CD4-positive, alpha-beta memory T cell (primary cell): Measurements from ENCODE around the gene SAMD11. TPM values are rescaled to one million over a fixed set of nuclear protein-coding genes. Genes with fewer than 3 reads are reported as not detected.

ENCODE experiments used
- CTCF ChIA-PET: fragments of 350-600 bp; sonication (Branson Sonifier 250); formaldehyde crosslinking; loops from one replicate; lab custom pipeline; 2021; ENCODE audit warnings: inconsistent platforms; ENCODE audit not compliant: partially characterized antibody; lab: Charles Lee
- POLR2A ChIA-PET: fragments of 350-600 bp; sonication (Branson Sonifier 250); formaldehyde crosslinking; loops from one replicate; lab custom pipeline; 2021; ENCODE audit not compliant: partially characterized antibody; lab: Charles Lee
- DNase-seq, 5 donors: peaks; one replicate each; pipeline versions ENCODE4 v3.0.0 to v3.0.0-alpha.2; 2020 to 2022; ENCODE audit warnings: mixed read lengths in 1 of 5
- H3K27ac ChIP-seq: one replicate; pipeline ENCODE4 v1.7.0; 2013; ENCODE audit warnings: low read depth, low read length
- H3K27me3 ChIP-seq: 2 replicates; pipeline ENCODE4 v1.7.0; 2013; ENCODE audit warnings: mild to moderate bottlenecking, low read length, moderate library complexity; ENCODE audit not compliant: insufficient read depth
- H3K36me3 ChIP-seq: 2 replicates; pipeline ENCODE4 v1.7.0; 2013; ENCODE audit warnings: mild to moderate bottlenecking, low read length, moderate library complexity; ENCODE audit not compliant: insufficient read depth
- H3K4me1 ChIP-seq: 2 replicates; pipeline ENCODE4 v1.7.0; 2013; ENCODE audit warnings: mild to moderate bottlenecking, low read length, moderate library complexity; ENCODE audit not compliant: insufficient read depth
- H3K4me3 ChIP-seq, 2 donors: one replicate each; pipeline ENCODE4 v1.7.0; 2013; ENCODE audit warnings: low read length in 2 of 2, mild to moderate bottlenecking in 1 of 2
- H3K9me3 ChIP-seq, 2 donors: one replicate each; pipeline ENCODE4 v1.7.0; 2013; ENCODE audit warnings: low read length in 2 of 2, control low read depth in 1 of 2; ENCODE audit not compliant: control insufficient read depth in 1 of 2
- H3K27ac Mint-ChIP-seq, 7 donors: one replicate each; pipeline ENCODE4 v1.8.0; 2020 to 2021; ENCODE audit warnings: mixed read lengths in 7 of 7, mild to moderate bottlenecking in 6 of 7, inconsistent platforms in 3 of 7, moderate library complexity in 3 of 7
- H3K27me3 Mint-ChIP-seq, 2 donors: one replicate each; pipeline ENCODE4 v1.8.0; 2020 to 2021; ENCODE audit warnings: mixed read lengths in 2 of 2
- H3K36me3 Mint-ChIP-seq, 2 donors: one replicate each; pipeline ENCODE4 v1.8.0; 2020 to 2021; ENCODE audit warnings: mixed read lengths in 2 of 2, inconsistent platforms in 1 of 2, mild to moderate bottlenecking in 1 of 2
- H3K4me1 Mint-ChIP-seq, 4 donors: one replicate each; pipeline ENCODE4 v1.8.0; 2020 to 2021; ENCODE audit warnings: mixed read lengths in 4 of 4, mild to moderate bottlenecking in 1 of 4
- H3K4me3 Mint-ChIP-seq, 8 donors: one replicate each; pipeline ENCODE4 v1.8.0; 2020 to 2021; ENCODE audit warnings: mixed read lengths in 8 of 8, mild to moderate bottlenecking in 7 of 8, moderate library complexity in 6 of 8, inconsistent platforms in 3 of 8
- H3K9me3 Mint-ChIP-seq, 8 donors: one replicate each; pipeline ENCODE4 v1.8.0; 2020 to 2021; ENCODE audit warnings: mixed read lengths in 8 of 8, mild to moderate bottlenecking in 5 of 8, inconsistent platforms in 3 of 8, moderate library complexity in 1 of 8
- intact Hi-C: fragments of 100-400 bp; cut with micrococcal nuclease; formaldehyde crosslinking; loops from one replicate; pipeline ENCODE4 v1.15.1; 2023
- polyA plus RNA-seq, 2 donors: library from polyadenylated mRNA; unstranded; fragments of 300-500 nt; fragmentation: Illumina TruSeq; gene quantifications; one replicate each; pipeline ENCODE4 v1.2.3, GENCODE V29; 2021
- total RNA-seq, 2 experiments: library from RNA; stranded (reverse); gene quantifications; one replicate each; pipeline ENCODE4 v1.2.3, GENCODE V29; 2021

SAMD11 gene
- total and polyA plus RNA-seq, 4 experiments from 2014 or later: 0.10 TPM; not detected in 3

DNA sequence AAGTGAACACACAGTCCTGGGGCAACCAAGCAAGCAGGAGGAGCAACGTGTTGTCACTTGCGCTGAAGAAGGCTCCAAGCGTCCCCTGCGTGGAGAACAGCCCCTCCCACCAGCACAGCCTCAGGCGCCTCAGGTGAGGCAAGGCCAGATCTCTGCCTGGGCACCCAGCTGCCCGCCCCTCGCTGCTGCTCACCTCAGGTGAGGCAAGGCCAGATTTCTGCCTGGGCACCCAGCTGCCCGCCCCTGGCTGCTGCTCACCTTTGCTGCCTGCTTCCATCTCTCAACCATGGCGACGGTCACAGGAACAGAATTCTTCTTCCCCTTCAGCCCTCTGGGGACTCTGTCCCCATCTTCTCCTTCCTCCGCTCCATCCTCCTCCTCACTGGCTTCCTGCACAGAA, 32.9 kb downstream of the SAMD11 start:
- no peaks in the 10 kb centered on the region for H3K9me3 ChIP-seq
- no peaks in the 10 kb centered on the region for H3K27me3 Mint-ChIP-seq
- H3K4me1 ChIP-seq: peaks cover 21% of the 10 kb centered on the region
- H3K27me3 ChIP-seq: no peaks in the 10 kb centered on the region
- no peak for DNase-seq
- H3K27ac ChIP-seq: no peak overlapping the region
- H3K4me3 ChIP-seq: no peak overlapping the region
- no peak overlapping the region for H3K4me3 Mint-ChIP-seq
- intact Hi-C loops: loop anchor here (5.0 kb wide), 1 partner anchor 34 kb away; the partner anchor contains the start of gene SAMD11
- CTCF ChIA-PET: interaction anchor here (0.9 kb wide), 1 partner anchor 20 kb away, joined by 3 read pairs; no protein-coding TSS in a partner anchor
- H3K36me3 Mint-ChIP-seq: peaks cover 19 to 45% of the 10 kb centered on the region in 2 donors
- no peak overlapping the region for H3K27ac Mint-ChIP-seq
- peaks cover 7 to 28% (median 18%) of the 10 kb centered on the region in 4 donors for H3K4me1 Mint-ChIP-seq
- no peaks in the 10 kb centered on the region for H3K9me3 Mint-ChIP-seq
- H3K36me3 ChIP-seq: peaks cover 52% of the 10 kb centered on the region
- POLR2A ChIA-PET: interaction anchor here (1.3 to 1.5 kb wide), 2 partner anchors 14 to 16 kb away, joined by 3 to 4 read pairs; no protein-coding TSS in a partner anchor

DNA sequence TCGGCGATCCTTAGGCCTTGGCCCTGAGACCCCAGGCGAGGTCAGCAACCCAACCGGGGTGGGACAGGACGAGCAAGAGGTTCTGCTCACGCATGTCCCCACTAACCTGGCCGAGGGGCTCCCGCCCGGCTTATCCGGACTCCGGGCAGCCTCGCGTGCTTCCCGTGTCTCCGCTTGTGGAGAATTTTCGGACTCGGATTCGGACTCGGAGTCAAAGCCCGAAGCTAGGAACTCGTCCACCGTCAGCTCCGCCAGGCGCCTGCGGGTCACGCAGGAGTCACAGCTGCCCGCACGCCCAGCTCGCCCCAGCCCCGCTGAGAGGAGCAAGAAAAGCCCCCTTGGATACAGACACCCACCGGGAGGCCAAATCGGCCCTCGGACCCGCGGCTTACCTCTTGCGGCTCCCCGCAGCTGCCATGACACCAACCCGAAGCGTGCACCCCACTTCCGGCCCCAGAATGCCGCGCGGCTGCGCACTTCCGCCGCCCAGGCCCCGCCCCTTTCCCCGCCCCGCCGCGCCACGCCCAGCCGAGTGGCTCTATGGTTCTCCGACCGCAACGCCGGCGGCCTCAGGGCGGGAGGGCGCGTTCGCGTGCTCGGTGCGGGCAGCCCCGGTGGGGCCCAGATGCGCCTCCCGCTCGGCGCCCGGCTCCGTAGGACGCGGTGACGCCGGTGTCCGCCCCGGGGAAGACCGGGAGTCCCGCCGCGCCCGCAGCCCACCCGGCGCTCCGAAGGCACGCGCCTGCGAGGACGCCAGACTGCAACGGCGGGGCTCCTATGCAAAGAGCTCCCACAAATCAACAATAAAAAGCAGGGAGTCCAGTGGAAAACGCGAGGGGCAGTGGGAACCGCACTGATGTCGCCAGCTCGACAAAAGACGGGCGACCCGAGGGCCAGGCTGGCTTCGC, 35.4 kb downstream of the SAMD11 start, which contains the start of gene NOC2L:
NOC2L (minus strand) TSS at position 434 of the 908 bp plus-strand sequence; CDS start at position 418, 16 bp downstream.
- H3K9me3 ChIP-seq: no peaks in the 10 kb centered on the region
- Mint-ChIP-seq H3K4me1 (peaks cover 7 to 34% (median 18%) of the 10 kb centered on the region in 4 donors), H3K27ac (peak within 1 kb of the TSS; percentile 75 to 93 (median 86)), H3K27me3 (no peaks in the 10 kb centered on the region), H3K36me3 (peaks cover 12 to 31% of the 10 kb centered on the region in 2 donors), H3K4me3 (peak within 1 kb of the TSS; percentile 89 to 96 (median 91)), H3K9me3 (no peaks in the 10 kb centered on the region)
- intact Hi-C loops: loop anchor here (2.0 to 5.0 kb wide), 2 partner anchors 37 to 54 kb away; partner anchors contain the start of genes ISG15 and SAMD11
- H3K36me3 ChIP-seq: peaks cover 28% of the 10 kb centered on the region
- no peaks in the 10 kb centered on the region for H3K27me3 ChIP-seq
- peak; percentile 90 to 93 (median 92) for DNase-seq
- H3K4me3 ChIP-seq: peak within 1 kb of the TSS; percentile 83 to 99
- H3K27ac ChIP-seq: peak within 1 kb of the TSS; percentile 65
- H3K4me1 ChIP-seq: peaks cover 23% of the 10 kb centered on the region
- POLR2A ChIA-PET: interaction anchor here (0.6 to 1.8 kb wide), 7 partner anchors 8 to 109 kb away, joined by 3 to 9 read pairs (median 3); partner anchors contain the start of genes ISG15 and PLEKHN1
- CTCF ChIA-PET: interaction anchor here (1.2 to 1.5 kb wide), 4 partner anchors 8 to 90 kb away, joined by 3 to 7 read pairs (median 4); no protein-coding TSS in a partner anchor

DNA sequence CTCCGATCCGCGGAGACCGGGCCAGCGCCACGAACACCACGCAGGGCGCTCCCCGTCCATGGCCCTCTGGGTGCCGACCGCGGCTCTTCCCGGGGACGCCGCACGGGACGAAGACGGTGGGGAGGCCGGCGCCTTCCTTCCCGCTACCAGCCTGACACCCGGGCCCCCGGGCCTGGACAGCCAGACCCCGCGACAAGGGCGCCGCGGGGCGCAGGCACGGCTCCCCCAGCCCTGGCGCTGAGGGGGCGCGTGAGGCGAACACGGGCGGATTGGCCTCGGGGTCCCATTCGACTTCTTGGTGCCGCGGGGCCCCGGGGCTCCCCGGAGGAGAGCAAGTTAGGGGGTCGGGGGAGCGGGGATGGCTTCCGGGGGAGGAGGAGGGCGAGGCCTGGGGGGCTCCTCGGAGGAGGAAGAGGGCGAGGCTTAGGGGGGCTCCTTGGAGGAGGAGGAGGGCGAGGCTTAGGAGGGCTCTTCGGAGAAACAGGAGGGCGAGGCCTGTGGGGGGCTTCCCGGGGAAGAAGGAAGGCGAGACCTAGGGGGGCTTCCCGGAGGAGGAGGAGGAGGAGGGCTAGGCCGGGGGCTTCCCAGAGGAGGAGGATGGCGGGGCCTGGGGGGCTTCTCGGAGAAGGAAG, 36.1 kb downstream of the SAMD11 start:
- CTCF ChIA-PET: interaction anchor here (1.2 to 1.5 kb wide), 2 partner anchors 54 to 91 kb away, joined by 4 to 7 read pairs; no protein-coding TSS in a partner anchor
- peak overlapping the region in 1 of 2 donors; percentile 83 for H3K4me3 ChIP-seq

DNA sequence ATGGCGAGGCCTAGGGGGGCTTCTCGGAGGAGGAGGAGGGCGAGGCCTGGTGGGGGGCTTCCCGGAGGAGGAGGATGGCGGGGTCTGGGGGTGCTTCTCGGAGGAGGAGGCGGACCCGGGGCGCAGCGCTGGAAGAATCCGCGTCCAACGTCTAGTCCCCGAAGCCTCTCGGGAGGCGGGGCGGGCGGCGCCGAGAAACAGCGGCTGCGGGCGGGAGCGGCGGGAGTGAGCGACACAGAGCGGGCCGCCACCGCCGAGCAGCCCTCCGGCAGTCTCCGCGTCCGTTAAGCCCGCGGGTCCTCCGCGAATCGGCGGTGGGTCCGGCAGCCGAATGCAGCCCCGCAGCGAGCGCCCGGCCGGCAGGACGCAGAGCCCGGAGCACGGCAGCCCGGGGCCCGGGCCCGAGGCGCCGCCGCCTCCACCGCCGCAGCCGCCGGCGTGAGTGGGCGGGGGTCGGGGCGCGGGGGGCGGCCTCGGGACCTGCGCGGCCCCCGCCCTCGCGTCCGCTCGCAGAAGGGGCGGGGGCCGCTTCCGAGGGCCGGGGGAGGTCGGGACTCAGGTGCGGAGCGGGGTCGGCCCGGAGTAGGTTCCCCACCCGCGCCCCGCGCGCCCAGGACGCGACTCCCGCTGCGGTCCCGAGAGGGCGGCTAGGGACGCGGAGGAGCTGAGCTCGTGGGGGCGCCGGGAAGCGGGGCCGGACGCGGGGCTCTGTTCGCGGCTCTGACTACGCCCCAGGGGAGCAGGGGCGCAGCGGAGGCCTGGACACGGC, 36.8 kb downstream of the SAMD11 start, which contains the start of gene KLHL17:
KLHL17 (plus strand) TSS at position 222 of the 769 bp plus-strand sequence; CDS start at position 332, 110 bp downstream.
- Mint-ChIP-seq H3K27me3 (no peaks in the 10 kb centered on the region), H3K4me1 (peaks cover 7 to 29% (median 15%) of the 10 kb centered on the region in 4 donors), H3K9me3 (no peaks in the 10 kb centered on the region), H3K27ac (peak within 1 kb of the TSS in 6 of 7 donors; percentile 35 to 77 (median 74)), H3K36me3 (peaks cover 0 to 16% of the 10 kb centered on the region in 2 donors), H3K4me3 (peak within 1 kb of the TSS; percentile 80 to 91 (median 86))
- no peaks in the 10 kb centered on the region for H3K9me3 ChIP-seq
- peak within 1 kb of the TSS; percentile 65 for H3K27ac ChIP-seq
- no peaks in the 10 kb centered on the region for H3K27me3 ChIP-seq
- peaks cover 25% of the 10 kb centered on the region for H3K4me1 ChIP-seq
- POLR2A ChIA-PET: no interaction called here
- DNase-seq: peak; percentile 66 to 78 (median 73)
- H3K4me3 ChIP-seq: peak within 1 kb of the TSS in 1 of 2 donors; percentile 83
- peaks cover 13% of the 10 kb centered on the region for H3K36me3 ChIP-seq
- CTCF ChIA-PET: no interaction called here
- intact Hi-C loops: no loop called here

More for the DNA sequence above, 36.1 kb downstream of the SAMD11 start:
- Mint-ChIP-seq H3K4me1 (peaks cover 7 to 34% (median 18%) of the 10 kb centered on the region in 4 donors), H3K4me3 (peak overlapping the region; percentile 80 to 91 (median 86)), H3K9me3 (no peaks in the 10 kb centered on the region), H3K36me3 (peaks cover 6 to 23% of the 10 kb centered on the region in 2 donors), H3K27ac (peak overlapping the region in 3 of 7 donors; percentile 73 to 75 (median 74)), H3K27me3 (no peaks in the 10 kb centered on the region)
- intact Hi-C loops: loop anchor here (2.0 to 5.0 kb wide), 2 partner anchors 38 to 53 kb away; partner anchors contain the start of genes ISG15 and SAMD11
- Histone ChIP-seq H3K36me3 (peaks cover 20% of the 10 kb centered on the region), H3K9me3 (no peaks in the 10 kb centered on the region), H3K27ac (peak overlapping the region; percentile 65), H3K27me3 (no peaks in the 10 kb centered on the region), H3K4me1 (peaks cover 23% of the 10 kb centered on the region)
- POLR2A ChIA-PET: interaction anchor here (0.6 to 1.8 kb wide), 4 partner anchors 8 to 109 kb away, joined by 3 to 9 read pairs (median 3); partner anchors contain the start of gene ISG15
- DNase-seq: peak in 1 of 5 donors; percentile 45

DNA sequence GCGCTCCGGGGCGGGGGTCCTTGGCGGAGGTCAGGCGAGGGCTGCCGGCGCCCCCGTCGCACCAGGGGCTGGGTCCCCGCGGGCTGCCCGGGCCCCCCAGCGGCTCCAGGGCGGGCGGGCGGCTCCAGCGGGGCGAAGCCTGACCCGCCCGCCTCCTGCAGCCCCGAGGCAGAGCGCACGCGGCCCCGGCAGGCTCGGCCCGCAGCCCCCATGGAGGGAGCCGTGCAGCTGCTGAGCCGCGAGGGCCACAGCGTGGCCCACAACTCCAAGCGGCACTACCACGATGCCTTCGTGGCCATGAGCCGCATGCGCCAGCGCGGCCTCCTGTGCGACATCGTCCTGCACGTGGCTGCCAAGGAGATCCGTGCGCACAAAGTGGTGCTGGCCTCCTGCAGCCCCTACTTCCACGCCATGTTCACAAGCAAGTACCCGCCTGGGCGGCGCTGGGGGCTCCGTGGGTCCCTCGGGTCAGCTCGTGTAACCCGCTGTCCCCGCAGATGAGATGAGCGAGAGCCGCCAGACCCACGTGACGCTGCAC, 37.5 kb downstream of the SAMD11 start:
- Histone ChIP-seq H3K4me3 (no peak overlapping the region), H3K9me3 (no peaks in the 10 kb centered on the region), H3K27me3 (no peaks in the 10 kb centered on the region), H3K27ac (no peak overlapping the region), H3K4me1 (peaks cover 31% of the 10 kb centered on the region), H3K36me3 (peaks cover 7% of the 10 kb centered on the region)
- Mint-ChIP-seq H3K4me3 (peak overlapping the region; percentile 20 to 80 (median 68)), H3K36me3 (peaks cover 0 to 12% of the 10 kb centered on the region in 2 donors), H3K9me3 (no peaks in the 10 kb centered on the region), H3K27me3 (no peaks in the 10 kb centered on the region), H3K27ac (peak overlapping the region in 1 of 7 donors; percentile 25), H3K4me1 (peaks cover 7 to 29% (median 18%) of the 10 kb centered on the region in 4 donors)
- POLR2A ChIA-PET: no interaction called here
- DNase-seq: no peak
- CTCF ChIA-PET: no interaction called here
- intact Hi-C loops: no loop called here
